Activated B cell treated with CpG ODN at 0.5 μM for 24 hours (primary cell): ENCODE measurements around the gene PTGES2. TPM values are rescaled to one million over a fixed set of nuclear protein-coding genes. Genes with fewer than 3 reads are reported as not detected.

ENCODE experiments used
- ATAC-seq: fragments of 200-7000 bp; cut with Tn5 transposase; one replicate; pipeline ENCODE4 v1.10.0; 2021; ENCODE audit warnings: low read depth, mild to moderate bottlenecking, moderate library complexity
- CTCF ChIA-PET: fragments of 350-600 bp; sonication (Branson Sonifier 250); formaldehyde crosslinking; loops from one replicate; lab custom pipeline; 2021; ENCODE audit warnings: antibody characterized with exemption; lab: Charles Lee
- POLR2A ChIA-PET: fragments of 350-600 bp; sonication (Branson Sonifier 250); formaldehyde crosslinking; loops from one replicate; lab custom pipeline; 2021; ENCODE audit warnings: antibody characterized with exemption; lab: Charles Lee
- DNase-seq: peaks from one replicate; pipeline ENCODE4 v3.0.0; 2022
- H3K27ac Mint-ChIP-seq: one replicate; pipeline ENCODE4 v1.8.0; 2020; ENCODE audit warnings: mixed read lengths
- H3K27me3 Mint-ChIP-seq: one replicate; pipeline ENCODE4 v1.8.0; 2021; ENCODE audit warnings: mixed read lengths
- H3K36me3 Mint-ChIP-seq: one replicate; pipeline ENCODE4 v1.8.0; 2021; ENCODE audit warnings: low read depth, mixed read lengths
- H3K4me1 Mint-ChIP-seq: one replicate; pipeline ENCODE4 v1.8.0; 2021; ENCODE audit warnings: mixed read lengths
- H3K4me3 Mint-ChIP-seq: one replicate; pipeline ENCODE4 v1.8.0; 2020; ENCODE audit warnings: mild to moderate bottlenecking, mixed read lengths
- H3K9me3 Mint-ChIP-seq: one replicate; pipeline ENCODE4 v1.8.0; 2020; ENCODE audit warnings: mixed read lengths
- CTCF ChIP-seq: fragments of 200-600 bp; IDR thresholded peaks from one replicate; pipeline ENCODE4 v1.8.0; 2022; ENCODE audit warnings: antibody characterized with exemption, mild to moderate bottlenecking
- intact Hi-C: fragments of 100-400 bp; cut with micrococcal nuclease; formaldehyde crosslinking; loops from one replicate; pipeline ENCODE4 v1.15.1; 2024
- total RNA-seq: library from RNA; stranded (reverse); gene quantifications from 2 replicates; pipeline ENCODE4 v1.2.3, GENCODE V29; 2022

The PTGES2 gene
- total RNA-seq, 1 donor from 2014 or later, result 89.2 TPM

DNA sequence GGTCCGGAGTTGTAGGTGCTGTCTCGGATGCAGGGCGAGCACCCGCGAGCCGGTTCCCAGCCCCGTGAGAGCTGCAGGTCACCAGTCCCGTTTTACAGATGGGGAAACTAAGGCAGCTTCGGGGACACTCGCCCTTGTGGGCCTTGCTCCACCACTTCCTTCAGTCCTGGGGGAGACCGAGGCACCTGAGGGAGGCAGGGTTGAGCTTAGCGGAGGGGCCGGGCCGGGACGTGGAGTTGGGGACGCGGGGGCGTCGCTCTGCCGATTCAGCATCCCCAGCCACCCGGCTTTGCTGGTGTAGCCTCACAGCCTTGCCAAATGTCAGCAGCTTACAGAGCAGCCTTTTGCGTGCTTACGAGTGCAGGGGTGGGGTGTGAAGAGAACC lies 33.1 kb upstream of the PTGES2 start:
- peak overlapping the region; percentile 81 for H3K4me3 Mint-ChIP-seq
- peaks cover 13% of the 10 kb centered on the region for H3K4me1 Mint-ChIP-seq
- ChIA-PET CTCF (no interaction called here), POLR2A (interaction anchor here (0.5 to 3.1 kb wide), 9 partner anchors 27 to 244 kb away, joined by 3 to 20 read pairs (median 5); partner anchors contain the start of genes CIZ1, GOLGA2 and SWI5)
- peak overlapping the region; percentile 46 for H3K27ac Mint-ChIP-seq
- ATAC-seq (no peak), DNase-seq (no peak)
- TF ChIP-seq CTCF, result no peak
- intact Hi-C loops, result loop anchor here (1.0 kb wide), 4 partner anchors 31 to 116 kb away; partner anchors contain the start of genes CIZ1, GOLGA2 and SWI5
- no peaks in the 10 kb centered on the region for H3K27me3 Mint-ChIP-seq
- peaks cover 17% of the 10 kb centered on the region for H3K36me3 Mint-ChIP-seq
- H3K9me3 Mint-ChIP-seq, result no peaks in the 10 kb centered on the region

- intact Hi-C loops, result loop anchor here (1.0 kb wide), 4 partner anchors 31 to 116 kb away; partner anchors contain the start of genes CIZ1, GOLGA2 and SWI5
- ChIA-PET POLR2A (interaction anchor here (0.5 to 3.1 kb wide), 15 partner anchors 19 to 1797 kb away, joined by 3 to 20 read pairs (median 4); partner anchors contain the start of genes CIZ1, GOLGA2 and SWI5), CTCF (no interaction called here)
- Mint-ChIP-seq H3K4me3 (peak within 1 kb of the TSS; percentile 81), H3K27ac (peak within 1 kb of the TSS; percentile 81), H3K4me1 (peaks cover 13% of the 10 kb centered on the region), H3K27me3 (no peaks in the 10 kb centered on the region), H3K36me3 (peaks cover 17% of the 10 kb centered on the region), H3K9me3 (no peaks in the 10 kb centered on the region)
- no peak for TF ChIP-seq CTCF
- ATAC-seq (peak; percentile 94), DNase-seq (peak; percentile 85)
These were observed 32.5 kb upstream of the PTGES2 start, which contains the start of gene BBLN for GRCh38 chr9:128159784-128160602. Gene BBLN (plus strand): TSS chr9:128160265. CDS start chr9:128160408, 143 bp downstream.

- H3K4me3 Mint-ChIP-seq, result peak overlapping the region; percentile 81
- H3K4me1 Mint-ChIP-seq, result peaks cover 13% of the 10 kb centered on the region
- H3K36me3 Mint-ChIP-seq, result peaks cover 13% of the 10 kb centered on the region
- ATAC-seq (peak; percentile 13), DNase-seq (peak; percentile 32)
- peak overlapping the region; percentile 81 for H3K27ac Mint-ChIP-seq
- ChIA-PET CTCF (no interaction called here), POLR2A (interaction anchor here (0.5 to 3.1 kb wide), 13 partner anchors 19 to 1797 kb away, joined by 3 to 20 read pairs (median 4); partner anchors contain the start of genes CIZ1, GOLGA2 and SWI5)
- intact Hi-C loops, result no loop called here
- TF ChIP-seq CTCF, result no peak
- H3K27me3 Mint-ChIP-seq, result no peaks in the 10 kb centered on the region
- H3K9me3 Mint-ChIP-seq, result no peaks in the 10 kb centered on the region
These were observed 31.9 kb upstream of the PTGES2 start for GRCh38 chr9:128159522-128159783.

DNA sequence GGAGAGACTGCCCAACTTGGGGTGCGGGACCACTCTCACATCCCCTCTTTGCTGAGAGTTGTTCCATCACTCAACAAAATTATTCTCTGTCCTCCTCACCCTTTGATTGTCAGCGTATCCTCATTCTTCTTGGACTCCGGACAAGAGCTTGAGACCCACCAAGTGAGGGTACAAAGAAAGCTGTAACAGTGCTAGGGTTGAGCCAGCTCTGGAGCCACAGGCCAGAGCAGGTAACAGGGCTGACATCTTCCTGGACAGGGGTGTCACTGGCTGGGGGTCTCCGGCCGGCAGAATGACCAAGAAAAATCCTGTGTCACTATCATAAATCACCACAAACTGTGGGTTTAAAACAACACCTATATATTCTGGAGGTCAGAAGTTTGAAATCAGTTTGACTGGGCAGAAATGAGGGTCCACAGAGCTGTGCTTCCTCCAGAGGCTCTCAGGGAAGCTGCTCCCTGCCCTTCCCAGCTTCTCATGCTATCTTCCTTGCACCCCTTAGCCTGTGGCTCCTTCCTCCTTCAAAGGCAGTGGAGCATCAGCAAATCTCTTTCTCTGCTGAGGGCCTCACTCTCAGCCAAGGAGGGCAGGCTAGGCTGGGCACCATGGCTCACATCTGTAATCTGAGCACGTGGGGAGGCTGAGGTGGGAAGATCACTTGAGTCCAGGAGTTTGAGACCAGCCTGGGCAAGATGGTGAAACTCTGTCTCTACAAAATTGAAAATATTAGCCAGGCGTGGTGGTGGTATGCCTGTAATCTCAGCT lies 28.4 kb upstream of the PTGES2 start:
- Mint-ChIP-seq H3K4me3 (no peak overlapping the region), H3K27me3 (peaks cover 2% of the 10 kb centered on the region), H3K27ac (peak overlapping the region; percentile 16), H3K4me1 (peaks cover 6% of the 10 kb centered on the region), H3K36me3 (no peaks in the 10 kb centered on the region), H3K9me3 (no peaks in the 10 kb centered on the region)
- CTCF ChIA-PET, result interaction anchor here (0.5 to 1.8 kb wide), 2 partner anchors 38 to 438 kb away, joined by 3 to 4 read pairs; no protein-coding TSS in a partner anchor
- DNase-seq, result no peak
- POLR2A ChIA-PET, result no interaction called here
- intact Hi-C loops, result no loop called here
- TF ChIP-seq CTCF, result no peak
- ATAC-seq, result no peak
